Hippocampal formation (tissue), 2 donors: ENCODE measurements around the gene RPL15.
"Not testable (repeated sequence)": the region's sequence is repeated elsewhere in the genome, so short reads cannot be mapped to it uniquely, and the experiment has no call there.

Source experiments
- DNase-seq, 2 donors: peaks; one replicate each; lab custom pipeline; 2025; lab: John Stamatoyannopoulos, UW

The RPL15 gene

DNA sequence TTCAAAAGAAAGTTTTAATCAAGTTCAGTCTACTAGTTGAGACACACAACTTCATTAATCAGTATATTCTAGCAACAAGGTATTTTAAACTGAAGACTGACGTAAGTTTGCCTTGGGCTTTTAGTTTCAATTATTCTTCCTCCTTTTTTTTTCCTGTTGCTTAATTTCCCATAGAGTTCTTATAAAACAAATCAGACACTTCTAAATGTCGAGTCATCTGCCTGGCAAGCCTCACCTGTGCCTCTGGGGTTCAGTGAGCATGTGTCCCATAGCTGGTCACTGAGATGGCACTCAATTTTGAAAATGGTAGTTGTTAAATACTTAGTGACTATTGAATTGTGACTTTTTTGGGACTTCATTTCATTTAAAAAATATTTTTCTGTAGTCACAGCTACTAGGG lies 27.5 kb upstream of the RPL15 start:
- DNase-seq = no peak

DNA sequence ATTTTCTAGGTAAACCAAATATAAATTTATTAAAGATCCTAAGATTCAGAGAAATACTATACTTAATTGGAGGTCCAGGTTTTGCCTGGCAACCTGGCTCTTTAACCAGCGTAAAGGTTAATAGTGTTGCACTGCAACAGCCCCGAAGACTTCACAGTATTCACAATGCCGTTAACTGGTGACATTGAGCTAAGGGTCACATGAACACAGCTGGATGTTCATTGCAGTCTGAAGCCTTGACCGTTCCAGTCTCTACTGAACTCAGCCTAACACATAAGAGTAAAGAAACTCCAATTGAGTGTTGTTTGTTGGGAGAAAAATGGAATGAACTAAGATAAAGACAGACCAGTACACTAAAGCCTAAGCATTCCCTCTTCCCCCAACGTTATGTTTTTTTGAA lies 27.0 kb upstream of the RPL15 start:
- DNase-seq = no peak

DNA sequence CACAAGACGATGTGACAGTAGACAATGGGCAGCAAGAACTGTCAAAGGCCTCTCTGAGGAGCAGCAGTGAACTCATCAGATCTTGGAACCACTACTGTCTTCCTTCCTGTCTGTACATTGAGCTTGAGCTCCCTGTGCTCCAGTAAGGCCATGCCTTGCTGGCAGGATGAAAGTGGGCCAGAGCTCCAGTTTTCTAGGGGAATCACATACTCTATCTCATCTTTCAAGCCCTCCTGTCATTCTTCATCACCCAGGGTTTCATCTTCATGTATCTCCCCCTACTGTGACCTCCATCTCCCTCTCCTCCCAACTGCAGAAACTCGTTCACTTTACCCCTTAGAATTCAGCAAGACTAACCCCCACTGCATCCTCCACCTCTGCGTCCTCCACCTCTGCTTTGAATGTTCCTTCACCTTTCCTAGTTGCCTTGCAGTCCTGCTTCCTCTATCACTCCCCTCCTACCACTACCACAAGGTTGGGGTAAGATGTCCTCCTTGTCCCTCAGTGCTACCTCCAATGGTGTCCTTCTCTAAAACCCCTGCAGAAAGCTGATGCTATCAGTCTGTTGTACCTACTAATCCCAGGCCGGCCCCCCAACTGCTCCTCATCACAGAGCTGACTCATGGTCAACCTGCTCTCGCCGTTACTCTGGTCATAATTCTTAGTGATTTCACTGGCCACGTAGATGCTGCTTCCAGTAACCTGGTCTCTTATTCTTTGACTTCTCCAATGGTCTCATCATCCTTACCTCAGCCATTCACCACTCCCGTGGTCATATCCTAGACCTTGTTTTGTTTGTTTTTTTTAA lies 22.5 kb upstream of the RPL15 start:
- no peak for DNase-seq

DNA sequence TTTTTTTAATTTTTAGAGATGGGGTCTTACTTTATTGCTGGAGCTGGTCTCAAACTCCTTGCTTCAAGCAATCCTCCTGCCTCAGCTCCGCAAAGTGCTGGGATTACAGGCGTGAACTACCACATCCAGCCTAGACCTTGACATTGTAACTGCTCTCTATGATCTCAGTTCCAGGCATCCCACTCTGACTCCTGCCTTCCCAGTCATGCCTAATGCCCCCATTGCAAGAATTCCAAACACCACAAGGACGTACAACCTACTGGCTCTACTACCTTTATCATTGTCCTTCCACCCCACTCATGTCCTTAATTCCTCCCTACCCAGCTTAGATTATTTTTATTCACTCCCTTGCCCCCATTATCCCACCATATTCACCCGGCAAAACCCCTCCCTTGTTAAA lies 21.8 kb upstream of the RPL15 start:
- no peak for DNase-seq

DNA sequence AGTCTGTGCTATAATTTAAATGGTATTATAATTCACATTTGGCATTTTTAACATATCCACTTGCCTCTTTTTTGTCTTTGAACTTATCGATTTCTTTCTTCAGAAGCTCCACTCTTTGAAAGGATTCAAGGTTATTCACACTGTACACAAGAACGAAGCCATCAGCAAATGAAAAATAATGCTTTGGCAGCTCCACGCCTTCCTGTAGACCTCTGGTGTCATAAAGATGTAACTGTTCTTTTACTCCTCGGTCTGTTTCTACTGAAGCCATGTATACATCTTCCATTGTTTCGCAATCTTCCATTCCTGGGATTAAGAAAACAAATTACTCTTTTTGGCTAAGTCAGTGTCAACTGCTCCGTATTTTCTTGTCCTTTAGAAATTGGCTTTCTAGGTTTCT lies 16.2 kb upstream of the RPL15 start:
- DNase-seq = no peak

DNA sequence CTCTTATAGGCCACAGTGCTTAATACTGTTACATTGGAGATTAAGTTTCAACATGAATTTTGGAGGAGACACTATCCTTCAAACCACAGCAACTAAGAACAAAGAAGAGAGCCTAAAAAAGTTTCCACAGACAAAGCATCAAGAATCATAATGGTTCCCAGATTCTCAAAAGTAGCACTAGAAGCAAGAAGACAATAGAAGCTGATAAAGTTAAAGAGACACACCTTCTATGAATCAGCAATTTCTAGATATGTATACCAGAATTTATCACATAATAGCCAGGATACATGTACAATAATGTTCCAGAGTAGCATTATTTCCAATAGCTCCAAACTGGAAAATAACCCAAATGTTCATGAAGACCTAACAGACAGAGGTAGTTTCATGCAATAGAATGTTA lies 12.4 kb upstream of the RPL15 start:
- DNase-seq = no peak

DNA sequence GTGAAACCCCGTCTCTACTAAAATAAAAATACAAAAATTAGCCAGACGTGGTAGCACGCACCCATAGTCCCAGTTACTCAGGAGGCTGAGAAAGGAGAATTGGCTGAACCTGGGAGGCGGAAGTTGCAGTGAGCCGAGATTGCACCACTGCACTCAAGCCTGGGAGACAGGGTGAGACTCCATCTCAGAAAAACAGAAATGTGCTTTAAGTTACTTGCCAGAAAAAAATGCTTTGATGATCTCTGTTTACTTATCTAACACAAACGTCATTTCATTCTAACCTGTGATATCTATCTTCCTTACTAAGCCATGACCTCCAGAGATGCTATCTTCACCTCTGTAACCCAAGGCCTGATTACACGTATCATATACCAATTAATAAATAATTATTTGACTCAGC lies 7.6 kb upstream of the RPL15 start:
- DNase-seq = no peak

DNA sequence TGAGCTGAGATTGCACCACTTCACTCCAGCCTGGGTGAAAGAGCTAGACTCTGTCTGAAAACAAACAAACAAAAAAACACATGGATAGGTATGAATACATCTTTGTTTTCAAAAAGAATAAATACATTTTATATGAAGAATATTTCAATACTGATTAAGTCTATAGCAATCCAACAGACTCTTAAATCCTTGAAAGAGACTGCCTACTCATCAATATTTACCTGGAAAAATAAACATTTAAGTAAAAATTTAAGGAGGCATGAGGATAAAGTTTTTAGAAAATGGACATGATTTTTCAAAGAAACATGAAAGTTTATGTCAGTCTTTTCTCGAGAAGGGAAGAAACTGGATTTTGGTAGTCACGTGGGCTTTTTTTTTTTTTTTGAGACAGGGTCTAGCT lies 5.5 kb upstream of the RPL15 start:
- no peak for DNase-seq

DNA sequence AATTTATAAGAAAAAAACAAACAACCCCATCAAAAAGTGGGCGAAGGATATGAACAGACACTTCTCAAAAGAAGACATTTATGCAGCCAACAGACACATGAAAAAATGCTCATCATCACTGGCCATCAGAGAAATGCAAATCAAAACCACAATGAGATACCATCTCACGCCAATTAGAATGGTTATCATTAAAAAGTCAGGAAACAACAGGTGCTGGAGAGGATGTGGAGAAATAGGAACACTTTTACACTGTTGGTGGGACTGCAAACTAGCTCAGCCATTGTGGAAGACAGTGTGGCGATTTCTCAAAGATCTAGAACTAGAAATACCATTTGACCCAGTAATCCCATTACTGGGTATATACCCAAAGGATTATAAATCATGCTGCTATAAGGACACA lies 4.6 kb upstream of the RPL15 start:
- not testable (repeated sequence) for DNase-seq

DNA sequence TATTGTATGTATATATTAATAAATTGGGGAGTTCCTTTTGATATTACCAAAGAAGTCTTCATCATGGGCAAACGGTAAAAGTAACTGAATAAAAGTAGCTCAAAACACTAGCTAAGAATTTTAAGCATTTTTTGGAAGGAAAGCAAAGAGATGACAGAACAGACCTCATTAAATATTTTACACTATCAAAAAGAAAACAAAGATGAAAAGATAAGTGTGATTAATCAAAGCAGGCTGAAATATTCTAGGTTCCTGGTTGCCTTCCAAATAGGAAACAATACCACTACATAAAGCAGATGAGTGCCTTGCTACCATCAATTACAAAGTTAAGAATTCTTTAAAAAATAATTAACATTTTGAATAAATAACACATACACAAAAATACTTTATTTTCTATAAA lies 3.8 kb upstream of the RPL15 start:
- no peak for DNase-seq

DNA sequence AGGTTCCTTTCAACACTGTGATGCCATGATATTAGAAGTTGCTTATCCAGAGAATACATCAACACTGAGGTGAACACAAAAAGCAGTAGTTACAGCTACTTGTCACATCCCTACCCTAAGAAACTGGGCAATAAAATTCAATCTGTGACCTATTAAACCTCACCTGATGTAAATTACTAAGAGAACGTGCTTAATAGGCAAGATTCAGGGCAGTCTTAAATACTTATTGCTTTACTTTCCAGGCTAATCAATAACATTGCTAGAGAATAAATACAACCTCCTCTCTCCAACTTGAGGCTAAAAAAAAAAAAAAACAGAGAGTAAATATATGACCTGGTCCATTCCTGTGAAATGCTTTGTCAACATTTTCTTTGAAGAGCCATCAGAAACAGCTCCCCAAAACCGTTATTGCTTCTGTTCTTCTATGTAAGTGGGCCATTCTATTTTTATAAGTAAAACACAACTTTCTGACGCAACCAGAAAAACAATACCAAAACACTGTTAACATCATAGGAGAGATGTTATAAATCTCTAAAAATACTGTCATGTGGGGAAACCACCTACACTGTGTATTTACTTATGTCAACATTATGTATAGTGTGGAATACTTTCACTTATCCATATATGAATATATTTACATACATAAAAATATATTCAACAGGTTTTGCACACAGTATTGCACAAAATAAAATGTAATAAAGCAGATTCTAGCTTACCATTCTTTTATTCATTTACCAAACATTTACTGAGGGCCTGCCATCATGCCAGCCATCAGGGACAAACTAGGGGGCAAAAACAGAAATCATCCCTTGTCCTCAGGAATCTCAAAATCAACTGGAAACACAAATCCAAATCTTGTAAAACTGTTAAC lies 2.8 kb upstream of the RPL15 start:
- DNase-seq = no peak

DNA sequence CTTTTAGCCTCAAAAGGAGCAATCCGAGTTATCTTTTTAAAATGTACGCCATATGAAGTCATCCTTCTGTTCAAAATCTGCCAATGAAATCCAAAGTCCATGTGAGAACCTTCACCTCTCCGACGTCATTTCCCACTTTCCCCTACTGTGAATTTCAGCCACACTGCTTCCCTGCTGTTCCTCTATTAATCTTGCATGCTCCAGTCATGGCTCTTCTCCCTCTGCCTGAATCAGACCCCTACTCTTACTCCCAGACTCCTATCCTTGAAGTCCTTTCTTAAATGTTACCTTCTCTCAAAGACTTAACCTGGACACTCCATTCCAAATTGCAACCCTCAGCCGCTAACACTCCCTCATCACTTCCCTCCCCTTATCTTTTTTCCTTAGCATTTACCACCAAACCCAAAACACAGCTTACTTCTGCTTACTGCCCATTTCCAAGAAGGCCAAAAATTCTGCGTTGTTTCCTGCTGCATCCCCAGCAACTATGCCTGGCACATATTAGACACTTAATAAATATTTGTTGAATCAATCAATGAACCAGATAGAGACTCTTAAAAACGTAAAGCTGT lies 1.3 kb upstream of the RPL15 start:
- peak in 1 of 2 donors; percentile 45 for DNase-seq

DNA sequence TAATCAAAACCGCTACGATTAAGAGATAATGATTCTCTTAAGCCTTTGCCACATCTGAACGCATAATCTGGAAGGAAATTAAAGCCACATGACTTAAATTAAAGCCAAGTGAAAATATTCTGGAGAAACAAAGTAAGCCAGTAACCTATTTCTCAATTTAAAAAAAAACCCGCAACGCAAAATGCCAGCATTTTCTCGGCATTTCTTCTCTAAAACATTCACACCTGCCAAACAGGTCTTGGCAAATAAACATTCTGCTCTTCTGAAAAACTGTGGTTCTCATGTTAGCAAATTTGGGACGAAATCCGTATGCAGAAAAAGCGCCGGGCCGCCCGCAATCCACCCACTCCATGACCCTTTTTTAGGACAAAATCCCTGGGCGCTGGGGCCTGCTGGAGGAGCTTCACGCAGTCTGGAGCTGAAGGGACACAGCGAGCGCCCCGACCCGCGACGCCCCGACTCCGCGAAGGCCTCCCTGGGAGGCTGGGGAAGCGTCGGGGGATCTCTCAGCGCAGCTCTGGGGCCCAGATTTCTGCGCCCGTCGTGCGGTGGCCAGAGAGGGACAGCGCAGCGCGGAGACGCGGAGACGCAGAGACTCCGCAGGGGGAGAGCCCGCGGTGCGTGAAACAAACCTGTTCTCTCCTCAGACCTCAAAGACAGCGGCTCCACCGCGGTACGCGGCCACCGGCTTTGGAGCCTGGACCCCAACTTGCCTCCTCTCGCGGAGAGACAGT lies 613 bp upstream of the RPL15 start:
- DNase-seq = no peak

DNA sequence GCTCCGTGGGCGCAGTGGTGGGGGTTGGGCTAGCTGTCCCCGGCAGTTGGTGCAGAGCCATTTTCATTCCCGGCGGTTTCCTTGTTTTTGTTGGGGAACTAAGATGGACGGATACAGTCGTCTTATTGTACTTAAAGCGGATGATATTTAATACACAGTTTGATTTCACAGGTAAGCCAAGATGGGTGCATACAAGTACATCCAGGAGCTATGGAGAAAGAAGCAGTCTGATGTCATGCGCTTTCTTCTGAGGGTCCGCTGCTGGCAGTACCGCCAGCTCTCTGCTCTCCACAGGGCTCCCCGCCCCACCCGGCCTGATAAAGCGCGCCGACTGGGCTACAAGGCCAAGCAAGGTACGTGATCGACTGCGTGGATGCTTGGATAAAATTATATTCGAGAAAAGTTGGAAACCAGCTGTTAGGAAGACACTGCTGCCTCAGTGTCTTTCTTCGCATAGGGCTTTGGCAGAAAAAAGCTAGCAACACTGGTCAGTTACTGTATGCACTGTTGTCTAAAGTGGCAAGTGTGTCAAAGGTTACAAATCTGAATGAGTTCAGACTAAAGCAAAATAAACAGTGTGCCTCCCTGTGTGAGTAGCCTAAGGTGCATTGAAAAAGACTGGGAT lies 859 bp downstream of the RPL15 start:
- DNase-seq = peak in 1 of 2 donors; percentile 45

DNA sequence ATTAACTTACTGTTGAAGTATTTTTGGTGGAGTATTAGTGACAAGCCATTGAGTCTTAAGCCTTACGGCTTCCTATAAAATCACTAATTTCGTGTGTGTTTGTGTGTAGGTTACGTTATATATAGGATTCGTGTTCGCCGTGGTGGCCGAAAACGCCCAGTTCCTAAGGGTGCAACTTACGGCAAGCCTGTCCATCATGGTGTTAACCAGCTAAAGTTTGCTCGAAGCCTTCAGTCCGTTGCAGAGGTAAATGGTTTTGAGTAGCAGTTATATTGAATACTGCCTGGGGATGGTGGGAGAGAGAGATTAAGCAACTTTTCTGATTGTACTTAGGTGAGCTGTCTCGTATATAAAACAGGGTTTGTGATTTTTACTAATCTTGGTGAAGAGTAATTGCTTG lies 1.4 kb downstream of the RPL15 start:
- not testable (repeated sequence) for DNase-seq

DNA sequence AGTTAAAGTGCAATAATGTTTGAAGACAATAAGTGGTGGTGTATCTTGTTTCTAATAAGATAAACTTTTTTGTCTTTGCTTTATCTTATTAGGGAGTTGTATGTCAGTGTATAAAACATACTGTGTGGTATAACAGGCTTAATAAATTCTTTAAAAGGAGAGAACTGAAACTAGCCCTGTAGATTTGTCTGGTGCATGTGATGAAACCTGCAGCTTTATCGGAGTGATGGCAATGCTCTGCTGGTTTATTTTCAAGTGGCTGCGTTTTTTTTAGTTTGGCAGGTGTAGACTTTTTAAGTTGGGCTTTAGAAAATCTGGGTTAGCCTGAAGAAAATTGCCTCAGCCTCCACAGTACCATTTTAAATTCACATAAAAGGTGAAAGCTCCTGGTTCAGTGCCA lies 2.7 kb downstream of the RPL15 start:
- no peak for DNase-seq

DNA sequence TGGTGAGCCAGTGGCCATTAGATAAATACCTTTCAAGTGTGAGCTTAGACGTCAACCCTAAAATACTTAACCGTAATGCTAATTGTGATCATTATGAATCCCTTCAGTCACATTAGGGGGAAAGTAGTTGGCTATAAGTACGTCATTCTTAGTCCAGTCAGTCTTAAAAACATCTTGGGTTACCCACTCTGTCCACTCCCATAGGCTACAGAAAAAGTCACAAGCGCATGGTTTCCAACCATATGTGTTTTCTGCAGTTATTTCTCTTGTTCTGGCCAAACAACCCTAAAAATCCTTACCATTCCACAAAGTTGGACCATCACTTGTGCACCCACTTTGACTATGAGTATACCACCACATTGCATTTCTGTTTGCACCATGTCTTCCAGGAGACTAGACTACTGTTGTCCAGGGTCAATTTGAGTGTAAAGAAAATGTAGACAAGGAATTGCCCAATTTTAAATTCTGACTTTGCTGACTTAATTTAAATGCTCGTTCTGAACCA lies 3.3 kb downstream of the RPL15 start:
- no peak for DNase-seq

DNA sequence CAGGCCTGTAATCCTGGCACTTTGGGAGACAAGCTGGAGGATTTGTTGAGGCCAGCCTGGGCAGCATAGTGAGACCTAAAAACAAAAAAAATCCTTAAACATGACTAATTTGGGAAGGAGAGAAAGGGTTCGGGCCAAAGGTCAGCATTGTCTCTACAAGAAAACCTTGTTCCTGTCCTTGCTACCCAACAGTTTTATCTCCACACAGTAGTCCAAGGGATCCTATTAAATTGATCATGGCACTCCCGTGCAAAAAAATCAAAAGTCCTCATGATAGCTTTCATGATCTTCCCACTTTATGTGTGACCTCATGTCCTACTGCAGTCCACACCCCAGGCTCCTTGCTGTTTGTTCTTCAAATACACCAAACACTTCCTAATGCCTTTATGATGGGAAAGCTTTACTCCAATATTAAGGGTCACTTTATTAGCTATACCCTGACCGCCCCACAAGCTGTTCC lies 4.2 kb downstream of the RPL15 start:
- no peak for DNase-seq

DNA sequence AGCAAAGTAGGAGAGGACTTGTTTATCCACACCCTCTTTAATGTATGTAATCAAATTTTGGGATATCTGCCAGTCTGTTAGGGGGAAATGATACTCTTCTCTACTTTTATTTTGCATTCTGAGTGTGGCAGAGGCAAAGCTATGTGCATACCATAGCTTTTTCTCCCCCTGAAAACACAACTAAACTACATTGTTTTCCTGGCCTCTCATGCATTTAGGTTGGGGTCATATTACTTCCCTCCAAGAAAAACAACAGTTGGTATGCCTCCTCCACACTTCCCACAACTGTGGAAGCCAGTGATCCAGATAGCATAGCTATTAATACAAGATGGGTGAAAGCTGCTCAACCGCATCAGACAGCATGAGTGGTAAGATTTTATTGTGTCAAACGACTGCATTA lies 6.9 kb downstream of the RPL15 start:
- DNase-seq = no peak

DNA sequence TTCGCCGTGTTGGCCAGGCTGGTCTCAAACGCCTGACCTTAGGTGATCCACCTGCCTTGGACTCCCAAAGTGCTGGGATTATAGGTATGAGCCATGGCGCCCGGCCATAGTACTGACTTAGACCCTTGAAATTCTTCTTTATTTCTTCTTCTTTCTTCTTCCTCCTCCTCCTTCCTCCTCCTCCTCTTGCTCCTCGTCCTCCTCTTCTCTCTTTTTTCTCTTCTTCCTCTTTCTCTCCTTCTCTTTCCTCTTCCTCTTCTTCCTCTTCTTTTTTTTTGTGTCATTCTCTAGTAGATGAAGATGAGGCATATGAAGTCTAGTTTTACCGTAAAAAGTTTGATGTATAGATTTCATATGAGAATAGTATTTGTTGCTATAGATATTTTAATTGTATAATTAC lies 9.3 kb downstream of the RPL15 start:
- DNase-seq = no peak

DNA sequence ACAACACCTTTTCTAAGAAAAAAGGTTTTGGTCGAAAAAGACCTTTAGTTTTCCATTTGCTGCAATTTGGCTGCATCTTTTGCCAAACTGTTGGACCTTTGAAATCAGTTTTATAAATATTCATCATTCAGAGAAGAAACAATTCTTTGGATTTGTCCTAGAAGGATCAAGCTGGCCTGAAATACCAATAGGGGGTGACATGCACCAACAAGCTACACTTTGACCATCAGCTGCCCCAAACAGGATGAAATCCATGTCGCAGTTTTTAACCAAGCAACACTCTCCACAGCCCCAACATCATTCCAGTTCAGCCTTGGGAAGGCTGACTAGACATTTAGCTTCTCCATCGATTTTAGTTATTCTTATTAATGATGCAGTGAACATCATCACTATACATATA lies 9.8 kb downstream of the RPL15 start:
- peak; percentile 6 to 64 for DNase-seq
